GM19239 (cell line): Measurements from ENCODE around the gene C1orf52.

Source experiments
- DNase-seq: peaks from one replicate; pipeline ENCODE4 v3.0.0; 2011; ENCODE audit warnings: low spot score; ENCODE audit not compliant: insufficient read length
- FAIRE-seq: peaks from 2 replicates; lab custom pipeline; 2011; peaks lifted over from hg19 to GRCh38; lab: Jason Lieb, UNC

C1orf52 gene

DNA sequence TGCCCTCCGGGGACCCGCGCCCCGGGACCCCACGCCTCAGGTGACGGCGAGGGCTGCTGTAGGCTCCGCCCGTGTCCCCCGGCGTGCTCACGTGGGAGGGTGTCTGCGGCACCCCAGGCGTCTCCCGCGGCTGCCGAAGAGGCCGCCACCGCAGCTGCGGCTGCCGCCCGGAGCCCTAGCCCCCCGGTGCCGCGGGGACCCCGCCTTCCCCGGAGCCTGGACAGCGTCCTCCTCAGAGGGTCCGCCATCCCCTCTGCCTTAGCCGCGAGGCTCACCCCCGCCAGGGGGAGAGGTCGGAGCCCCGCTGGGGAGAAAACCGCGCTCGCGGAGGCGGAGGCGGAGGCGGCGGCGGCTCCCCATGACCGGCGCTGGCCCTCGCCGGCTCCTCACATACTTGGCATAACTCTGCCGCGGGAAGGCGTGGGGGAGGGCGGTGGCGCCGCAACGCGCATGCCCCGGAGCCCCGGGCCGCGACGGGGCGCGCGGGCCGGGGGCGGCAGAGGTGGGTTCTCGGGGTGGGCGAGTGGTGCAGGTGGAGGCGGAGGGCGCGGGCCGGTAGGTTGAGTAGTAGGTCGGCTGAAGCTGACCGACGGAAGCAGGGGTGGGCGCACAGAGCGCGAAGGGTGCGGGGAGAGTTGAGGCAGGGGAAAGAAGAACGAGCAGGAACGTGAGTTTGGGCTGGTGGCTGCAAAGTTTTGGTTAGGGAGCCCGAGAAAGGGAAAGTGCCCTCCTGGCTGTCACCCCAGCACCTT, 57.9 kb downstream of the C1orf52 start:
- peak; percentile 44 for DNase-seq
- FAIRE-seq, result no peak

- DNase-seq, result peak; percentile 46
- no peak for FAIRE-seq
Measured at GRCh38 chr1:85200463-85201339, 58.8 kb downstream of the C1orf52 start, which contains the start of gene SYDE2. SYDE2 (minus strand) TSS chr1:85201016; CDS start chr1:85200996, 20 bp downstream.
